Right hindlimb (tissue), 1 donor: ENCODE data around the gene PDCD1.
"Not testable (repeated sequence)": the region's sequence is repeated elsewhere in the genome, so short reads cannot be mapped to it uniquely, and the experiment has no call there.

Experiments used
- DNase-seq: peaks from one replicate; pipeline ENCODE4 v3.0.0-alpha.2; 2018

Gene PDCD1

DNA sequence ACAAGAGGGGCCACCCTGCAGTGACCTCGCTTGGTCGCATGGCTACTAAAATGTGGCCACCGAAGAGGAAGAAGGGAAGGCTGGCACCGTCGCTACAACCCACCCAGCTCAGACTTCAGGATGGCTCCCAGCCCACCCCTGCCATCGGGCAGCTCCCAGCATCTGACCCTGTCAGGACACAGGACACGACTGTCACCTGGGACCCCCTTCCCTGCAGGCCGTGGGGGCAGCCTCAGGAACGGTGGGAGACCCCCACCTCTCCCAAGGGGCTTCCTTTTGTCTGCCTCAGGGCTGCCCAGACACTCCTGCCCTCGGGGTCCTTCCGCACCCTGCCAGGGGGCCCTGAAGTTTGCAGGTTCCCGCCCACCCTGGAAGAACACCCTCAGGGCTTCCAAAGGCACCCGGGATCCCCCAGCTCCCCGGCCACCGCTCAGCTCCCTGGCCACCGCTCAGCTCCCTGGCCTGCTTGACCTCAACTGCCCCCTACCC is 18.5 kb upstream of the PDCD1 start:
- no peak for DNase-seq

- no peak for DNase-seq
Observed at GRCh38 chr2:241876528-241877196, 18.0 kb upstream of the PDCD1 start.

GRCh38 chr2:241875754-241876527 is 17.2 kb upstream of the PDCD1 start:
- DNase-seq, result not testable (repeated sequence)

- DNase-seq, result no peak
Observed at GRCh38 chr2:241874277-241874925, 15.7 kb upstream of the PDCD1 start.

GRCh38 chr2:241873803-241874110 is 15.1 kb upstream of the PDCD1 start:
- no peak for DNase-seq

DNA sequence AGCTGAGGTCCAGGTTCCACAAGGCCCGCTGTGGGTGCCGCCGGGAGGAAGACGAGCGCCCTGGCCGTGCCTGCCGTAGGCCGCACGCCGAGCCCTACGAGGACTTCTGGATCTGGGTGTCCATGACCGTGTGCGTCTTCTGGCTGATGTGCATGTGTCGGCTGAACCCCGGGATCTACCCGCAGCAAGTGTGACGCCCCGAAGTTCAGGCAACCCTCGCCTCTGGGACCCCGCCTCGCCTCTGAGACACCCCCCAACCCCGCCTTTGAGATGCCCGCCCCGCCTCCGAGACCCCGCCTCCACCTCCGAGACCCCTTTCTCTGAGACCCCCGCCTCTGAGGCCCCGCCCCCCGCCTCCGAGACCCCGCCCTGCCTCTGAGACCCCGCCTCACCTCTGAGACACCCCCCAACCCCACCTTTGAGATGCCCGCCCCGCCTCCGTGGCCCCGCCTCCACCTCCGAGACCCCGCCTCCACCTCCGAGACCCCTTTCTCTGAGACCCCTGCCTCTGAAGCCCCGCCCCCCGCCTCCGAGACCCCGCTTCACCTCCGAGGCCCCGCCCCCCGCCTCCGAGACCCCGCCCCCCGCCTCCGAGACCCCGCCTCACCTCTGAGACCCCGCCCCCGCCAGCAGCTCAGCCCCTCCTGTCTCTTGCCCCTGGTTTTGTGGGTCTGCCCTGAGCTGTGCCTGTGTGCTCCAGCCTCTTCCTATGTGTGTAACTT is 14.5 kb upstream of the PDCD1 start:
- no peak for DNase-seq

GRCh38 chr2:241872313-241872642 is 13.6 kb upstream of the PDCD1 start:
- no peak for DNase-seq

DNA sequence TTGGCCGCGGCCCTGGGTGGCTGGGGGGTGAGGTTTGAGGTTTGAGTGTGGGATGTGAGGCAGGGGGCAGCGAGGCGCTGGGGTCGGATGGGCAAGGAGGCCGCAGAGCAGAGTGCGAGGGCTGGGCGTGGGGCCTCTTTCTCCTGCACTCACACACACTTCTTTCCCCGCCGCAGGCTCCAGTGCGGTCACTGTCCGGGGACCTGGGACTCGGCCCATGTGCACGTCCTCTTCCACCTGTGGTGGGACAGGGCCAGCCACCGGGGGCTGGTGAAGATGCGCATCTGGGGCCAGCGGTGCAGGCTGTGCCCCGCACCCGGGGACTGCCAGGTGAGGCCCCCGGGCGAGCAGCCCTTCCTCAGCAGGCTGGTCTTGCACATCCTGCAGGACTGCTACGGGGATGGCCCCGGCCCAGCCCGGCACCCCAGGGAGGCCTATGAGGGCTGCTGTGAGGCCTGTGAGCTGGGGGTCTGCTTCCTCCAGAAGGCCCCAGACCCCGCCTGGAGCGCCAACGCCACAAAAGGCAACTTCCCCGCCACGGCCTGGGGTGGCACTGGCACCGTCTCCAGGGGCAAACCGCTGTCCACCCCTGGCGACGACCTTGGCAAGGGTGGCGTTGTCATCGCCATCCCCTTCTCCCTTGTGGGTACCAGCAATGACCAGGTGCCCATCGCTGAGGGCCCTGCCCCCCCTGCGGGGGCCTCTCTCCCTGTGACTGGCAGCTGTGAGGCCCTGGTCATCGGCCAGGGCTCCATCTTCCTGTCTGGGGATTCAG is 13.0 kb upstream of the PDCD1 start:
- DNase-seq, result no peak

GRCh38 chr2:241870611-241871537 is 12.2 kb upstream of the PDCD1 start:
- no peak for DNase-seq

DNA sequence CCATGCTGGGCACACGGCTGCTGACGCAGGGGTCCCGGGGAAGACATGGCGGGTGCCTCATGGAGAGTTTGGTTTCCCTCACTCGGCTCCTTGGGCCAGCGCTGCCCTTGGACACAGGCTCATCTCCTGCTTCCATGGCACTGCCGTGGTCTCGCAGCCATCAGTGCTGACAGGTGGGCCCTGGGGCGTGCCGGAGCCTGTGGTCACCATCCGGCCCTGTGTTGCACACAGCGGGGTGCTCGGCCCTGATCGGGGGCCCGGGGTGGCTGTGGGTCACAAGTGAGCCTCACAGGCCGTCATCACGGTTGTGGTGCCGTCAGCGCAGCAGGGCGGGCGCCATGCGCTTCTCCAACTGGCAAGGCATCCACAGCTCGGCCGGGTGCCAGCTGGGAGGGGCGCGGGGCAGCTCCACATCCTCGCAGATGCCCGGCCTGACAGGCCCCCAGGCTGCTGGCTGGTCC is 11.4 kb upstream of the PDCD1 start:
- no peak for DNase-seq

GRCh38 chr2:241869087-241869961 is 10.6 kb upstream of the PDCD1 start, which contains the start of gene RTP5:
RTP5 (plus strand) TSS chr2:241869729; CDS start chr2:241869757, 28 bp downstream.
- no peak for DNase-seq

DNA sequence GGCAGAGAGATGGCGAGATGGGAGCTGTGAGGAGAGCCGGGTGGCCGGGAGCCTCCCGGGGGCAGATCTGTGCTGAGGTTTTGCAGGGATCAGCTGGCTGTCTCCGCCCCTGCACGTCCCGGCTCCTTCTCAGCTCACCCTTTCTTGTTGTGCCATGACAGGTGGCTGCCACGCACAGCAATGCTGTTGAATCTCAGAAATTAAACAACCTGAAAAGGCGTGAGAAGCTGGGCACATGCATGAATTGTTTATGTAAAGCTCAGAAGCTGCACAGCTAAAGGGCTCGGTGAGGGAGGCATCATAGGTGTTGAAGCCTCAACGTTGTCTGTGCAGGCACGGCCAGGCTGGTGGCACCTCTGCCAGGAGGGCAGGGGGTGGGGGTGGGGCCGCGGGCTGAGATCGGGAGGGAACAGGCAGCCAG is 10.0 kb upstream of the PDCD1 start:
- DNase-seq, result no peak

DNA sequence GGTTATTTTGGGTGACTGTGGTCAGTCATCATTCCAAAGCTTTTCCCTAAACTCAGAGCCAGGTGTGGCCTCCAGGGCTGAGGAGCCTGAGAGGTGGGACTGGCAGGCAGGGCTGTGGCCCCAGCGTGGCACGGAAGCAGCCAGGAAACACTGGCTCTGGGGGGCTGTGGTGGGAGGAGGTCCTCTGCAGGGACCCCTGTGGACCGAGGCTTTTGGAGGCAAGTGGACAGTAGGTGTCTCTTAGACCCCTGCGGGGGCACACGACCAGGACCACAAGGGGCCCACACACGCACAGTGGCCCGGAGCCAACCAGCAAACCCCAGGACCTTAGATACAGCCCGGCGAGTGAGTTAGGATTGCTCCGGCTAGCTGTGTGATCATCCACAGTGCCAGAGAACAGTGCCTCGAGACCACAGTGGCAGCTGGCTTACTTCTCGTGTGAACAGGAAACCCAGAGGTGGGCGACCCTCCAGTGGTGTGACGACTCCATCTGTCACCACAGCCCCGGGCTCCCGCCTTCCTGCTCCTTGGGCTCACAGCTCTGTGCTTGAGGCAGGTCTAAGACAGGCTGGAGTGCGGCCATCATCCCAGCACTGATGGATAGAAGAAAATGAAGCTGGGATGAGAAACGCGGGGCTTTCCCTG is 9.2 kb upstream of the PDCD1 start:
- no peak for DNase-seq

DNA sequence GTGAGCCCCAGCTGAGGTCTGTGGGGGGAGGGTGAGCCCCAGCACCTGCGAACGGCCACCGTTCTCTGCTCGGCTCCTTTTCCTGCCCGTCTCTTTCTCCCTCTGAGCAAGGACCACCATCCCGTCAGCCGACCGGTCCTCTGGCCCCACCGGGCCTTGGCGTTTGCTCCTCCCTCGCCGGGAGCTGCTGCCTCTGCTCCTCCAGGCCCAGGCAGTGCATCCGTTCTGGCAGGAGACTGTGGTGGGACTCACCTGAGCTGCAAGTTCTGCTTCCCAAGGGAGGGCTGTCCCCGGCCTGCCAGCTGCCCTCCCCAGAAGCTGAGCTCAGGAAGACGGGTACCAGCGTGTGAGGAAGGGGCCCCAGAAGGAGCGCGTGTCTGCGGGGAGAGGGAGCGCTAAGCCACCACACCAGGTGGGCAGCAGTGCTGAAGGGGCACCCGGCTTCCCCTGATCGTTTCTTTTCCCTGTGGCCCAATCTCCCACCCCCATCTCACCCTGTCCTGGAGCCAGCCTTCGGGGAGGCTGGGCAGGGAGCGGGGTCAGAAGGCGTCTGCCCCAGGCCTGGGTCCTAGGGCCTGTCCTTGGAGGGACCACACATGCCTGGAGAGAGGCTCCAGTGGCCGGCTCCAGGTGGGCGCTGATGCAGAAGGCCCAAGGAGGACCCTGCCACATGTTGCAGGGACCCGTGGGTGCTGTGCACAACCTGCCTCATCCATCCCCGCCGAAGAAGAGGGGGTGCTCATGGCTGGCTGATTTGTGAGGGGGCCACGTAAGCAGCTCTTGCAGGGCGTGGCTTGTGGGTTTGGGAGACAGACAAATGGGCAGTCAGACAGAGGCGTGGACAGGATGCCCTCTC is 8.3 kb upstream of the PDCD1 start:
- DNase-seq, result no peak

DNA sequence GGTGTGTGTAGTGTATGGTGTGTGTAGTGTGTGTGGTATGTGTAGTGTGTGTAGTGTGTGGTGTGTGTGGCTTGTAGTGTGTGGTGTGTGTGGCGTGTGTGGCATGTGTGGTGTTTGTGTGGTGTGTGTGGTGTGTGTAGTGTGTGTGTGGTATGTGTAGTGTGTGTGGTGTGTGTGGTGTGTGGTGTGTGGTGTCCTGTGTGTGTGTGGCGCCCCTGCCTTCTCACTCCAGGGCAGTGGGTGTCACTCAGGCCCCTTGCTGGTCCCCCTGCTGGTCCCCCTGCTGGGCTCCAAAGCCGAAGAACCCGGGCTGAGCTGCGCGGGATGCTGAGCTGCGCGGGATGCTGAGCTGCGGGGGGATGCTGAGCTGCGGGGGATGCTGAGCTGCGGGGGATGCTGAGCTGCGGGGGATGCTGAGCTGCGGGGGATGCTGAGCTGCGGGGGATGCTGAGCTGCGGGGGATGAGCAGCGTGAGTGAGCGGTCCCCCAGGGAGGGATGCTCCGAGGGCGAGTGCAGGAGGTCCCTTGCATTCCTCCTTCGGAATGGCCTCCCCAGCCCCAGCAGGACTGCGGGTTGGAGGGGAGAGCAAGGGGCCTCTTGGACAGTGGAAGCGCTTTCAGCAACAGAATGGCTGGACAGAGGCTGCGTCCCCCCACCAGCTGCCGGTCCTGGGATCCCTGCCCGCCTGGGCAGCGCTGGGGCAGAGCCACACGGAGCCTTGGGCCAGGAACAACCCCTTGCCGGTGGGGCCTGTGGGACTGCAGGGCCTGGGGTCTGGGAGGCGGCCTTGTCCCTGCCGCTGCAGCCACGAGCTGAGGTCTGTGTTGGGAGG is 7.5 kb upstream of the PDCD1 start:
- peak; percentile 63 for DNase-seq

DNA sequence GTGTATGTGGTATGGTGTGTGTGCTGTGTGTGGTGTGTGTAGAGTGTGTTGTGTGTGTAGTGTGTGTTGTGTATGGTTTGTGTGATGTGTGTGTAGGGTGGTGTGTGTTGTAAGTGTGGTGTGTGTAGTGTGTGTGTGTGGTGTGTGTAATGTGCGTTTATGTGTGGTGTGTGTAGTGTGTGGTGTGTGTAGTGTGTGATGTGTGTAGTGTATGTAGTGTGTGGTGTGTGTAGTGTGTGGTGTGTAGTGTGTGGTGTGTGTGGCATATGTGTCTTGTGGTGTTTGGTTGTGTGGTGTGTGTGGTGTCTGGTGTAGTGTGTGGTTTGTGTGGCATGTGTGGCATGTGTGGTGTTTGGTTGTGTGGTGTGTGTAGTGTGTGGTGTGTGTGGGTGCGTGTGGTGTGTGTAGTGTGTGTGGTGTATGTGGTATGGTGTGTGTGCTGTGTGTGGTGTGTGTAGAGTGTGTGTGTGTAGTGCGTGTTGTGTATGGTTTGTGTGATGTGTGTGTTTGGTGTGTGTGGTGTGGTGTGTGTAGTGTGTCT is 6.8 kb upstream of the PDCD1 start:
- DNase-seq, result no peak

- DNase-seq, result no peak
Observed at GRCh38 chr2:241864850-241865213, 6.1 kb upstream of the PDCD1 start.
